Heart left ventricle (tissue), 16 donors: Measurements from ENCODE around the gene KRTAP2-1. TPM values are rescaled to one million over a fixed set of nuclear protein-coding genes. Genes with fewer than 3 reads are reported as not detected.

Source experiments
- ATAC-seq, 4 donors: fragments of 200-7000 bp; cut with Tn5 transposase; one replicate each; pipeline ENCODE4 v1.9.1; 2020 to 2022; ENCODE audit warnings: moderate library complexity in 4 of 4, mild to moderate bottlenecking in 3 of 4, moderate number of reproducible peaks in 1 of 4
- DNase-seq, 5 donors: peaks; one replicate each; pipeline ENCODE4 v3.0.0-alpha.2; 2020
- H3K27ac ChIP-seq, 12 donors: fragments of 200-600 bp; sonication (generic) in 4 of 12; one replicate each; pipeline versions ENCODE4 v1.5.0 to v1.8.0; 2016 to 2022; ENCODE audit warnings: mild to moderate bottlenecking in 2 of 12
- H3K27me3 ChIP-seq, 9 donors: fragments of 200-600 bp; sonication (generic) in 2 of 9; one replicate each; pipeline versions ENCODE4 v1.5.1 to v1.8.0; 2016 to 2022; ENCODE audit warnings: mild to moderate bottlenecking in 3 of 9
- H3K36me3 ChIP-seq, 9 donors: fragments of 200-600 bp; sonication (generic) in 2 of 9; one replicate each; pipeline versions ENCODE4 v1.5.0 to v1.8.0; 2018 to 2022; ENCODE audit warnings: mild to moderate bottlenecking in 2 of 9
- H3K4me1 ChIP-seq, 12 donors: fragments of 200-600 bp; sonication (generic) in 4 of 12; one replicate each; pipeline versions ENCODE4 v1.5.0 to v1.8.0; 2016 to 2022; ENCODE audit warnings: mild to moderate bottlenecking in 3 of 12
- H3K4me3 ChIP-seq, 12 donors: fragments of 200-600 bp; sonication (generic) in 4 of 12; one replicate each; pipeline versions ENCODE4 v1.5.0 to v1.8.0; 2017 to 2022; ENCODE audit warnings: mild to moderate bottlenecking in 9 of 12, moderate library complexity in 4 of 12
- H3K9me3 ChIP-seq, 12 donors: fragments of 200-600 bp; sonication (generic) in 4 of 12; one replicate each; pipeline versions ENCODE4 v1.5.0 to v1.8.0; 2016 to 2022; ENCODE audit warnings: mild to moderate bottlenecking in 1 of 12
- CTCF ChIP-seq, 12 donors: fragments of 200-600 bp; sonication (generic) in 4 of 12; IDR thresholded peaks; one replicate each; pipeline versions ENCODE4 v1.5.0 to v1.8.0; 2018 to 2022; ENCODE audit warnings: antibody characterized with exemption in 12 of 12, mild to moderate bottlenecking in 5 of 12
- POLR2A ChIP-seq, 2 donors: fragments of 450-650 bp; IDR thresholded peaks; one replicate each; pipeline ENCODE4 v1.6.1; 2017; ENCODE audit warnings: antibody characterized with exemption in 2 of 2, mild to moderate bottlenecking in 2 of 2, moderate library complexity in 2 of 2
- WGBS, 4 donors: extraction: QIAGEN DNeasy Blood & Tissue Kit in 2 of 4; methylation state at CpG; one replicate each; pipeline versions ENCODE4 v1.1.5 to v1.1.7; 2013 to 2018; 5-methylcytosine and 5-hydroxymethylcytosine counted together
- intact Hi-C, 10 donors: fragments of 100-400 bp; cut with DNase I; formaldehyde crosslinking; loops; one replicate each; pipeline versions ENCODE4 v1.11.1 to v1.14.2; 2022
- polyA plus RNA-seq, 2 donors: library from polyadenylated mRNA; stranded (reverse); fragments of 200-250 nt; gene quantifications; one replicate each; pipeline ENCODE4 v1.2.3, GENCODE V29; 2013
- total RNA-seq, 9 donors: library from RNA; depleted of rRNA in 2 of 9; stranded (reverse); fragments of >200 nt in 2 of 9; fragmentation: NEBNext Ultra II Directional in 3 of 9; extraction: Animal tissue kit (Norgen Biotek cat#: 25700) in 3 of 9; gene quantifications; one replicate each; pipeline versions ENCODE4 v1.1.0 to v1.2.4, GENCODE V29; 2016 to 2023
- donor health status: ischemic (EF 13 %, LVEDD 7.1; RV severe dilation, severe dysfunction).
- donor health status: healthy with polysubstance abuse.
- donor health status: DM: no; HTN: yes; CAD: no.
- donor health status: DM: no; HTN: no; CAD: no.
- donor health status: ischemic (EF 25% LVEDD 6.9; RV normal size, moderate dysfunction).
- donor health status: ischemic (EF 25% LVEDD 5.7; RV mildly dilated, moderate dysfunction).
- donor health status: healthy.
- donor health status: DM: yes; HTN: yes; CAD: no.
- donor health status: ischemic (EF 35%, LVEDD 5.7; RV mildly dilated, moderate dysfunction).
- donor health status: nonischemic (EF 11% LVEDD 7.7; RV severe dilation, severe dysfunction).
- donor health status: DM: yes; HTN: yes; CAD: no.
- donor health status: PGD.
- donor health status: ischemic (EF 29% LVEDD 5.4; RV normal size, mild dysfunction).
- donor health status: nonischemic (EF 23%, LVEDD 6.1; RV moderate dilation, normal function).

KRTAP2-1 gene
- total and polyA plus RNA-seq, 11 donors: not detected

GRCh38 chr17:41016578-41017215, 30.4 kb downstream of the KRTAP2-1 start:
- Histone ChIP-seq H3K4me1 (peaks cover 0 to 9% (median 0%) of the 10 kb centered on the region in 12 donors), H3K9me3 (peaks cover 0 to 7% (median 0%) of the 10 kb centered on the region in 12 donors), H3K4me3 (no peak overlapping the region), H3K27ac (no peak overlapping the region), H3K36me3 (no peaks in the 10 kb centered on the region), H3K27me3 (peaks cover 0 to 4% (median 0%) of the 10 kb centered on the region in 9 donors)
- ATAC-seq: no peak
- 72 to 84% (median 80%) methylated on average over 9 to 13 of the region's 13 CpGs for WGBS, 4 donors
- no peak for TF ChIP-seq POLR2A (IDR thresholded peaks at IDR 0.05)
- TF ChIP-seq CTCF (IDR thresholded peaks at IDR 0.05): no peak
- intact Hi-C loops: no loop called here
- no peak for DNase-seq

GRCh38 chr17:41015454-41015853, 31.7 kb downstream of the KRTAP2-1 start:
- H3K27ac ChIP-seq: no peak overlapping the region
- no peaks in the 10 kb centered on the region for H3K36me3 ChIP-seq
- WGBS, 4 donors: 67 to 77% (median 72%) methylated on average over 7 of the region's 7 CpGs
- DNase-seq: no peak
- no peak overlapping the region for H3K4me3 ChIP-seq
- ATAC-seq: no peak
- intact Hi-C loops: no loop called here
- H3K4me1 ChIP-seq: peaks cover 0 to 9% (median 0%) of the 10 kb centered on the region in 12 donors
- peaks cover 0 to 4% (median 0%) of the 10 kb centered on the region in 9 donors for H3K27me3 ChIP-seq
- TF ChIP-seq CTCF (IDR thresholded peaks at IDR 0.05): no peak
- TF ChIP-seq POLR2A (IDR thresholded peaks at IDR 0.05): no peak
- H3K9me3 ChIP-seq: no peaks in the 10 kb centered on the region

- intact Hi-C loops: loop anchor here in 1 of 10 donors (5.0 kb wide), 1 partner anchor 51 kb away; no protein-coding TSS in a partner anchor
- peak in 1 of 4 donors; percentile 62 for ATAC-seq
- Histone ChIP-seq H3K36me3 (no peaks in the 10 kb centered on the region), H3K4me3 (no peak overlapping the region), H3K4me1 (peaks cover 0 to 9% (median 0%) of the 10 kb centered on the region in 12 donors), H3K27ac (no peak overlapping the region), H3K9me3 (no peaks in the 10 kb centered on the region), H3K27me3 (peaks cover 0 to 4% (median 0%) of the 10 kb centered on the region in 9 donors)
- WGBS, 4 donors: 3 to 13% (median 12%) methylated on average over 1 of the region's 1 CpG
- DNase-seq: no peak
- TF ChIP-seq CTCF (IDR thresholded peaks at IDR 0.05) (no peak), POLR2A (IDR thresholded peaks at IDR 0.05) (no peak)
Measured at GRCh38 chr17:41013606-41014005, 33.5 kb downstream of the KRTAP2-1 start.

- peaks cover 0 to 9% (median 0%) of the 10 kb centered on the region in 12 donors for H3K4me1 ChIP-seq
- peaks cover 0 to 4% (median 0%) of the 10 kb centered on the region in 9 donors for H3K27me3 ChIP-seq
- intact Hi-C loops: loop anchor here in 1 of 10 donors (5.0 kb wide), 1 partner anchor 51 kb away; no protein-coding TSS in a partner anchor
- no peak overlapping the region for H3K27ac ChIP-seq
- no peaks in the 10 kb centered on the region for H3K36me3 ChIP-seq
- no peak for ATAC-seq
- no peak for DNase-seq
- TF ChIP-seq CTCF (IDR thresholded peaks at IDR 0.05): no peak
- TF ChIP-seq POLR2A (IDR thresholded peaks at IDR 0.05): no peak
- H3K9me3 ChIP-seq: no peaks in the 10 kb centered on the region
- no peak overlapping the region for H3K4me3 ChIP-seq
- 60 to 81% (median 78%) methylated on average over 3 of the region's 3 CpGs for WGBS, 4 donors
Measured at GRCh38 chr17:41013181-41013580, 33.9 kb downstream of the KRTAP2-1 start.
